DMS79 treated with DMSO at 0.1 percent for 48 hours (cell line): ENCODE results near the gene LDAH.
"Not testable (repeated sequence)": the region's sequence is repeated elsewhere in the genome, so short reads cannot be mapped to it uniquely, and the experiment has no call there.

Experiments used
- DNase-seq: peaks from one replicate; lab custom pipeline; 2025; lab: John Stamatoyannopoulos, UW

Gene LDAH

DNA sequence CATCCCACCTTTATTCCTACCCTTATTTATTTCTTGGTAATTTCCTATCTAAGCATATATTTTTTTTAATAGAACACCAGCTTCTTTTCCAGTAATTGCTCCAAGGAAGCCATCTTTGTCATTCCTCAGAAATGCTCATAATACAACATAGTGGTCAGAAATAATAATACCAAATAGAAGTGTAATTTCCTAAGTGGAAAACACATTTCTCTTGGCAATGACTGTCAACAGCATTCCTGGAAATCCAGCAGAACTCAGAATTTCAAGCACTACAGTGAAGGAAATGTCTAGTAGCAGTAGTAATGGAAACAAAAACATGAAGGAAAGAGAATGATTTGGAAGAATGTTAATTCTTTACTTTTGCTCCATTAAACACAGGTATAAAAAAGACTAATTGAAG lies 99.4 kb downstream of the LDAH start:
- no peak for DNase-seq

GRCh38 chr2:20722592-20723240 lies 100.2 kb downstream of the LDAH start:
- DNase-seq = no peak

GRCh38 chr2:20717641-20718040 lies 105.3 kb downstream of the LDAH start:
- DNase-seq = no peak

GRCh38 chr2:20716164-20716563 lies 106.7 kb downstream of the LDAH start:
- DNase-seq = not testable (repeated sequence)

- not testable (repeated sequence) for DNase-seq
Observed at GRCh38 chr2:20714412-20714811, 108.5 kb downstream of the LDAH start.

GRCh38 chr2:20713585-20713984 lies 109.3 kb downstream of the LDAH start:
- not testable (repeated sequence) for DNase-seq

DNA sequence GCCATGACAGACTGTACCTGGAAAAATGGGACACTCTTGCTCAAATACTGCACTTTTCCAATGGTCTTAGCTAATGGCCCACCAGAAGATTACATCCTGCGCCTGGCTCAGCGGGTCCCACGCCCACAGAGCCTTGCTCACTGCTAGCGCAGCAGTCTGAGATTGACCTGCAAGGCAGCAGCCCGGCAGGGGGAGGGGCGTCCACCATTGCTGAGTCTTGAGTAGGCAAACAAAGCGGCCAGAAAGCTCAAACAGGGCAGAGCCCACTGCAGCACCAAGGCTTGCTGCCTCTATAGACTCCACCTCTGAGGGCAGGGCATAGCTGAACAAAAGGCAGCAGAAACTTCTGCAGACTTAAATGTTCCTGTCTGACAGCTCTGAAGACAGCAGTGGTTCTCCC lies 111.3 kb downstream of the LDAH start:
- not testable (repeated sequence) for DNase-seq

DNA sequence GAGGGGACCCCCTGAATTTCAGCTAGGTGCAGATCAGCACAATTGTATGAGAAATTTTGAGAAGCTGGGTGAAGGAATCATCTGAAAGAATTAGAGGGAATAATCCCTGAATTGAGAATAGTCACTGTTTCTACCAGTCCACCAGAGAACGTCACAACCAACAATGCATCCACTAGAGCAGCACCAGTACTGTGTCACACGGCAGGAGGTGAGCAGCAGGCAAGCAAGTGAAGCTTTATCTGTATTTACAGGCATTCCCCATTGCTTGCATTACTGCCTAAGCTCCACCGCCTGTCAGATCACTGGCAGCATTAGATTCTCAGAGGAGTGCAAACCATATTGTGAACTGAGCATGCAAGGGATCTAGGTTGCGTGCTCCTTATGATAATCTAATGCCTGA lies 115.3 kb downstream of the LDAH start:
- no peak for DNase-seq

DNA sequence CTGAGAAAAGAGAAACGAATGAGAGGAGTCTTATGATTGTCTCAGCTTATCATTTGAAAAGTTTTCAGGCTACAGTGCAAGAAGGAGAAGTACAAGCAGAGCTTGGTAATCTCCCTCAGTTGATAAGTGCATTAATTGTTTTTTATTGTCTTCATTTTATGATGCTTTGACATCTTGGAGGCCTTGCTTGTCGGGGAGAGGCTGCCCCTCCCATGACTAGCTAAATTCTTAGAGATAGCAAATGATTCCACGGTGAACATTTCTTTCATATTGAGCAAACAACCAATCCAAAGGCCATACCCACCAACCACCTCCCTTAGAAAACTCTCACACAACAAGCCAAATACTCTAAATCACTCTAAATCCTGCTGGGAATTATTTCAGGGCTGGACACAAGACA lies 116.1 kb downstream of the LDAH start:
- no peak for DNase-seq

GRCh38 chr2:20706217-20706616 lies 116.7 kb downstream of the LDAH start:
- DNase-seq = no peak

GRCh38 chr2:20704886-20705285 lies 118.0 kb downstream of the LDAH start:
- no peak for DNase-seq

DNA sequence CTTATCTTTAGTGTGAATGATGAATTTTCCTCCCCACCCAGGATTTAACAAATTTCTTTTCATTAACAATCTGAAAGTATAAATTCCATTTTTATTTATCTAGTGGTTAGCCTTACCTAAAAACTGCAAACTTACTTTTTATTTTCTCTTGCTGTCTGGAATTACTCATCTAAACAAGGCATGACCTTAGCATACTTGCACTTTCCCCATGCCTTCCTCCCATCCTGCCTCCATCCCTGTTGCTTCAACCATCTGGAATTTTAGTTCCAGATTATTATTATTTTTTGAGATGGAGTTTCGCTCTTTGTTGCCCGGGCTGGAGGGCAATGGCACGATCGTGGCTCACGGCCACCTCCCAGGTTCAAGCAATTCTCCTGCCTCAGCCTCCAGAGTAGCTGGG lies 120.3 kb downstream of the LDAH start:
- DNase-seq = no peak

DNA sequence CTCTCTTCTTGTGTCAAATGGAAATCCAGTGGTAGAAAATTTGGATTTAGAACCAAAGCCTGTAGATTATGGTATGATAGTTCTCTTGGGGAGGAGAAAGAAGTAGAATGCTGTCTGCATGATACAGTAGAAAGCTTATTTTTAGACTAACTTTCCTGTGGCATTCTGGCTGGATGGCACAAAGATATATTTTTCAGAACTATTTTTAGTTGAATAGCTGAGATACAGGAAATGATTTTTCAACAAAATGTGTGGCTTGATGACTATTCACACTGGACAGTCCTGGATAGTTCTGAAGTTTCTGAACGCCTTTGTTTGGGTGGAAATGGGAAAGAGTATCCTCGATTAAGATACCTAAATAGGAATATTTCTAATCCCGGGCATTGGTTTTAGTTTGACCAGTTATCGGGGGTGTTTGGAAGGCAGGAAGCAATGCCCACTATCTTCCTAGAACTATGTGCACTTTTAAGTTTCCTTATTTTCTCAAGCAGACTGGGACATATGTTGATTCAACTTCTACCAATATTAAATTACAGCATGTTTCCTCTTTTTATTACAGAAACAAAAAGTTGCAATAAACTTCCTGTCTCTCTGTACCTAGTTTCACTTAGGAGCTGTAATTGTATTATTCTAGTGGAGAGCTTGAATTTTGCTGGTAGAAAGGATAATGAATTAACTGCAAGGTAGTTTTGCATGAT lies 123.8 kb downstream of the LDAH start:
- DNase-seq = no peak

DNA sequence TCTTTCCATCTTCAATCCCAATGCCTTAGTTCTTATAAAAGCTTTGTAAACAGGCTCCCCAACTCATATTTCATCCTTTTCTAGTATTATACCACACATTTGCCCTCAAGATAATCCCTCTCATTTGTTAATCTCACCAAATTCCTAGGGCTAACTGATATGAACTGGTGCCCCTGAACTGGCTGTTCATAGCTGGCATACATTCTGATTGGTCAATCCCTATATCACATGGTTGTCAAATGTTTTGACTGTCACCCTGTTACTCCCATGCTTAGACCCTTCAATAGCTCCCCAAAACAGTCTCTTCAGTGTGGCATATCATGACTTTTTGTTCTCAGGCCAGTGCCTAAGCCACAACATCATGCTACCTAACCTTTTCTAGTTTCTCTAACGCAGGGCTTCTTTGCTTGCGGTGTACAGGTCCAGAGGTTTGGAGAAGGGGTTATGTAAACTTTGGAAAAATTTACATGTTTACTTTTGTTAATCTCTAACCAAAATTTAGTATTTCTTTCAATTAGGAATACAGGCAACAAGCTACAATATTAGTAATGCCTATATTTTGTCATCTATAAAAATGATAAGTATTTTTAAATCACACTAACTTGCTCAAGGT lies 125.5 kb downstream of the LDAH start:
- DNase-seq = no peak

- no peak for DNase-seq
Observed at GRCh38 chr2:20696366-20696765, 126.5 kb downstream of the LDAH start.

DNA sequence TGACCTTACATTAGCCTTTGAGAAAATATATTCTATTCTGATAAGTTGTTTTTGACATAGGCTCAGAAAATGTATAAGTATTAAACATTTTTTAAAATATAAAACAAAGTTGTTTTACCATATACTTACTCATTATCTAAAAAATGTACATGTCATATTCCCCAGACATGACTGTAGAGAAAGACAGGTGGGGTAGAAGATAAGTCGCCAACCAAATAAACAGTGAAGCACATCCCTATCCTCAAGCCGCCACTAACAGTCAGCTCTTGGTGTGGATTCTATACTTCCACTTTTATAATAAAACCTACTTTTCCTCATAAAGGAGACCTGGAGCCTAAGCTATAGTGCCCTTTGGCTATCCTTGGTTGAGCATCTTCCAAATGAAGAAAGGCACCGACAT lies 129.6 kb downstream of the LDAH start:
- DNase-seq = no peak

- DNase-seq = no peak
Observed at GRCh38 chr2:20692081-20692480, 130.8 kb downstream of the LDAH start.

DNA sequence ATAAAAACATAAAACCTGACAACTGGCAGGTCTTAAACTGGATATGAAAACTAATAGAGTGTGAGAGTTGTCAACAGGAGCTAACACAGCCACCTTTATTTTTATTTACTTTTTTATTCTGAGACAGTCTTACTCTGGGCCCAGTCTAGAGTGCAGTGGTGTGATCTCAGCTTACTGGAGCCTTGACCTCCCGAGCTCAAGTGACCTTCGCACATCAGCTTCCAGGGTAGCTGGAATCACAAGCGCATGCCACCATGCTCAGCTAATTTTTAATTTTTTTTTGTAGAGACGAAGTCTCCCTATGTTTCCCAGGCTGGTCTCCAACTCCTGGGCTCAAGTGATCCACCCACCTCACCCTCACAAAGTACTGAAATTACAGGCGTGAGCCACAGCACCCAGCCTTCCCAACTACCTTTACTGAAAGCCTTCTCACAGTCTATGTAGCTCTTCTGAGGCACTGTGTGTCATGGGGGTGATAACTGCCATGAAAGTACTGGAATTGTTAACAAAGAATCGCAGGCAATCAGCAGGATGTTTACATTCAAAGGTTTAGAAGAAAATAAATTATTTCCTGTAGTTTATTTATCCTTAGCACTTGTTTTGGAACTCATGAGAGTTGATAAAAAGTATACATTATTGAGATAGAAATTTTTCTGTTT lies 131.7 kb downstream of the LDAH start:
- DNase-seq = no peak

DNA sequence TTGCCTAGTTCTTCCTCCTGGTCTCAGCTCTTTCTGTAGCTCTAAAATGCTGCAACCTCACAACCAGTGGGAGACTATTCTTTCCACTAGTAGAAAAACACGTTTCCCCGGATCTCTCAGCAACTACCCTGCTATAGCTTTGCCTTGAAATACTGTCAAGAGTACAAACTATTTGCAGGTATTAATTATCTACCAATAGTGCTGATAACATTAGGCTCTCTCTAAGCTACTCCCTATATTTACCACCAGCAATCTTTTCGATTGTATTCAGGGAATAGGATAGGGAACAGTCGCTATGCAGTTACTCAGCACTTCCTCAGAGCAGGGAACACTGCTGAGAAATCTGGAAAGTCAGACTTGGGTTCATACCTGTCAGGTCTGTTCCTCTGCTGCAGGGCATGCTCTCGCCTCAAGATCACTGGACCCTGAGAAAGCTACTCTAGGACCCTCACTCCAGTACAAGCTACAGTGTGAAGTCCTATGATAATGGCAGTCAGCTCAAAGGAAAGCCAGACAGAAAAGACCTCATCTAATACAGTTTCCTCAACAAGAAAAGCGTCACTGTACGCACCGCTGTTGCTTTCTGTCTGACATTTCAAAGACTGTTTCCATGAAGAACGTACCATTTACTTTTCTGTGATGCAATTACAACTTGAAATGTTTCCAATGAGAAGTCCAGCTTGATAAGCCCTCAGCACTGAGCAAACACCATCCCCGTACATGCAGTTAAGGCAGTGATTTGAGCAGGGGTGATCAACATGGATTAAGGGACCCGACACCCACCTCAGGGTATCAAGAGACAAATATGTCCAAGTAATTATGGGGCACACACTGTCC lies 133.3 kb downstream of the LDAH start:
- no peak for DNase-seq

DNA sequence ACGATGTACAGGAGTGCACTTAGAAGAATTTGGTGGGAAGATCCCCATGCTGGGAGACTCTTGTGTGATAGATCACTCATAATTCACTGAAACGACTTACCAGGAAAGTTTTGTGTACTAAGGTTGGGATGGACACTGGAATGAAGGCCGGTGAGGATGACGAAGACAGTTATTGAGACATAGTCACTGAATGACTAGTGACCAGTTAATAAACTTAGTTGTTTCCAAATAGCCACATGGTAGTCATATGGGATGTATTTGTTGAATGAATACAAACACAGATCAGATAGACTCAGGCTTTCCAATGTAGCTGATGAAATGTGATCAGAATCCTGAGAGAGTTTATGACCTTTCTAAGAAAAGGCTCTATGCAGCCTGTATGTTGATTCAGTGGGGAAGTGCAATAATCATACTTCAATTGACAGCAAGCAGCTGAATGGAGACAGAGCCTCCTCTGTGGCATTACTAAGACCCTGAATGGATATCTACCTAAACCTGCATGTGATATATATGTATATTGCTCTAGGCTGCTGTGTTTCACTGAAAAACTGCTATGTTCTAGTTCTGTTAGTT lies 135.6 kb downstream of the LDAH start:
- DNase-seq = no peak

- no peak for DNase-seq
Observed at GRCh38 chr2:20684581-20685063, 138.3 kb downstream of the LDAH start.
